Activated naive CD4-positive, alpha-beta T cell treated with anti-CD3 and anti-CD28 coated beads, Interleukin-2, amount 50 U/mL, for 72 hours (primary cell): Measurements from ENCODE around the gene DHX15. TPM values are rescaled to one million over a fixed set of nuclear protein-coding genes. Genes with fewer than 3 reads are reported as not detected.
A peak's percentile ranks its signal among the peaks of the same experiment; 100 is the strongest.

Experiments used
- ATAC-seq, 2 donors: fragments of 150-1000 bp; cut with Tn5 transposase; 2 replicates each; pipeline ENCODE4 v1.10.0; 2021; ENCODE audit warnings: mild to moderate bottlenecking in 2 of 2, moderate library complexity in 2 of 2
- DNase-seq, 2 donors: peaks; one replicate each; pipeline ENCODE4 v3.0.0; 2021 to 2022; ENCODE audit warnings: low spot score in 2 of 2
- H3K27ac Mint-ChIP-seq, 2 donors: one replicate each; pipeline ENCODE4 v1.8.0; 2022; ENCODE audit warnings: mild to moderate bottlenecking in 2 of 2, mixed read lengths in 2 of 2
- H3K36me3 Mint-ChIP-seq, 2 donors: one replicate each; pipeline ENCODE4 v1.8.0; 2022; ENCODE audit warnings: mixed read lengths in 2 of 2
- H3K9me3 Mint-ChIP-seq, 2 donors: one replicate each; pipeline ENCODE4 v1.8.0; 2022; ENCODE audit warnings: mixed read lengths in 2 of 2
- total RNA-seq, 2 donors: library from RNA; stranded (reverse); gene quantifications; one replicate each; pipeline ENCODE4 v1.2.3, GENCODE V29; 2022

Gene DHX15
- total RNA-seq, 2 donors from 2014 or later, result 204 to 221 TPM

- Mint-ChIP-seq H3K36me3 (peaks cover 12 to 56% of the 10 kb centered on the region in 2 donors), H3K9me3 (peaks cover 0 to 4% of the 10 kb centered on the region in 2 donors), H3K27ac (no peak overlapping the region)
- no peak for ATAC-seq
- DNase-seq, result no peak
Observed at GRCh38 chr4:24561438-24562139, 22.8 kb downstream of the DHX15 start.

- ATAC-seq (no peak), DNase-seq (no peak)
- Mint-ChIP-seq H3K27ac (no peak overlapping the region), H3K36me3 (peaks cover 12 to 56% of the 10 kb centered on the region in 2 donors), H3K9me3 (peaks cover 0 to 4% of the 10 kb centered on the region in 2 donors)
Observed at GRCh38 chr4:24560868-24561368, 23.4 kb downstream of the DHX15 start.

GRCh38 chr4:24559889-24560288 lies 24.5 kb downstream of the DHX15 start:
- DNase-seq (no peak), ATAC-seq (peak in 1 of 2 donors; percentile 29)
- H3K36me3 Mint-ChIP-seq, result peaks cover 12 to 53% of the 10 kb centered on the region in 2 donors
- peaks cover 0 to 4% of the 10 kb centered on the region in 2 donors for H3K9me3 Mint-ChIP-seq
- no peak overlapping the region for H3K27ac Mint-ChIP-seq

- DNase-seq, result no peak
- ATAC-seq, result no peak
- Mint-ChIP-seq H3K27ac (no peak overlapping the region), H3K9me3 (peaks cover 0 to 4% of the 10 kb centered on the region in 2 donors), H3K36me3 (peaks cover 7 to 48% of the 10 kb centered on the region in 2 donors)
Observed at GRCh38 chr4:24559032-24559821, 25.1 kb downstream of the DHX15 start.

GRCh38 chr4:24557026-24558025 lies 27.0 kb downstream of the DHX15 start:
- H3K36me3 Mint-ChIP-seq, result peaks cover 6 to 32% of the 10 kb centered on the region in 2 donors
- ATAC-seq (peak; percentile 33 to 84), DNase-seq (no peak)
- H3K27ac Mint-ChIP-seq, result peak overlapping the region; percentile 46 to 75
- peaks cover 0 to 4% of the 10 kb centered on the region in 2 donors for H3K9me3 Mint-ChIP-seq

GRCh38 chr4:24551492-24552289 lies 32.7 kb downstream of the DHX15 start:
- H3K27ac Mint-ChIP-seq, result no peak overlapping the region
- H3K36me3 Mint-ChIP-seq, result peaks cover 5 to 25% of the 10 kb centered on the region in 2 donors
- ATAC-seq, result no peak
- H3K9me3 Mint-ChIP-seq, result no peaks in the 10 kb centered on the region
- no peak for DNase-seq

- no peak for ATAC-seq
- Mint-ChIP-seq H3K27ac (no peak overlapping the region), H3K36me3 (peaks cover 5 to 14% of the 10 kb centered on the region in 2 donors), H3K9me3 (no peaks in the 10 kb centered on the region)
- no peak for DNase-seq
Observed at GRCh38 chr4:24550441-24551175, 33.7 kb downstream of the DHX15 start.

- Mint-ChIP-seq H3K27ac (no peak overlapping the region), H3K36me3 (peaks cover 5 to 13% of the 10 kb centered on the region in 2 donors), H3K9me3 (no peaks in the 10 kb centered on the region)
- ATAC-seq (no peak), DNase-seq (no peak)
Observed at GRCh38 chr4:24547979-24548378, 36.4 kb downstream of the DHX15 start.

GRCh38 chr4:24544208-24544988 lies 40.0 kb downstream of the DHX15 start:
- DNase-seq (no peak), ATAC-seq (no peak)
- Mint-ChIP-seq H3K27ac (no peak overlapping the region), H3K9me3 (no peaks in the 10 kb centered on the region), H3K36me3 (peaks cover 5 to 28% of the 10 kb centered on the region in 2 donors)

- no peak for DNase-seq
- ATAC-seq, result no peak
- Mint-ChIP-seq H3K27ac (no peak overlapping the region), H3K36me3 (peaks cover 0 to 37% of the 10 kb centered on the region in 2 donors), H3K9me3 (no peaks in the 10 kb centered on the region)
Observed at GRCh38 chr4:24537025-24537424, 47.3 kb downstream of the DHX15 start.

- ATAC-seq (peak in 1 of 2 donors; percentile 29), DNase-seq (no peak)
- Mint-ChIP-seq H3K36me3 (peaks cover 0 to 32% of the 10 kb centered on the region in 2 donors), H3K27ac (peak overlapping the region; percentile 39 to 52), H3K9me3 (no peaks in the 10 kb centered on the region)
Observed at GRCh38 chr4:24535399-24535798, 49.0 kb downstream of the DHX15 start.

- Mint-ChIP-seq H3K9me3 (no peaks in the 10 kb centered on the region), H3K36me3 (peaks cover 0 to 30% of the 10 kb centered on the region in 2 donors), H3K27ac (peak overlapping the region in 1 of 2 donors; percentile 2)
- DNase-seq (no peak), ATAC-seq (no peak)
Observed at GRCh38 chr4:24533364-24533763, 51.0 kb downstream of the DHX15 start.

- no peak for ATAC-seq
- Mint-ChIP-seq H3K36me3 (peaks cover 5 to 57% of the 10 kb centered on the region in 2 donors), H3K9me3 (no peaks in the 10 kb centered on the region), H3K27ac (no peak overlapping the region)
- no peak for DNase-seq
Observed at GRCh38 chr4:24529555-24529954, 54.8 kb downstream of the DHX15 start.

- Mint-ChIP-seq H3K36me3 (peaks cover 5 to 62% of the 10 kb centered on the region in 2 donors), H3K27ac (no peak overlapping the region), H3K9me3 (no peaks in the 10 kb centered on the region)
- DNase-seq (no peak), ATAC-seq (no peak)
Observed at GRCh38 chr4:24527371-24527770, 57.0 kb downstream of the DHX15 start.
